ENCODE data around the gene PIGK. TPM values are rescaled to one million over a fixed set of nuclear protein-coding genes. Genes with fewer than 3 reads are reported as not detected.

PIGK gene
- total and polyA plus RNA-seq, 10 of the 15 experiments (the other 5 are each of a cell fraction or from before 2014, with no cell fraction given), result 9.1 to 27.4 (median 16.9) TPM

DNA sequence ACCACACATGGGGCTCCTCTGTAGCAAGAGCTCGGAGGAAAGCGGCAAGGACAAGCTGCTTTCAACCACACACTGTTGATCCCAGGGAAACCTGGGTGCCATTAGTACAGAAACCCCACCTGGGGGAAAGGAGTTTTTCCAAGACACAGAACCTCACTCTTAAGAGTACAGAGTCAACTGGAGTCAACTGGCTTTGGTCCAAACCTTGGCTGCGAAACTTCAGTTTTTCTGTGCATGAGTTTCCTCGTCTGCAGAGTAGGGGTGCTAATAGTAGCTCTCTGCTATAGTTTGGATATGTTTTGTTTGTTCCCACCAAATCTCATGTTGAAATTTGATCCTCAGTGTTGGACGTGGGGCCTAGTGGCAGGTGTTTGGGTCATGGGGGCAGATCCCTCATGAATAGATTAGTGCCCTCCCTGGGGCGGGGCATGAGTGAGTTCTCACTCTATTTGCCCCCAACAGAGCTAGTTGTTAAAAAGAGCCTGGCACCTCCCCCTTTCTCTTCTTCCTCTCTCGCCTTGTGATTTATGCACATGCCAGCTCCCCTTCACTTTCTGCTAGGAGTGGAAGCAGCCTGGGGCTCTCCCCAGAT is 161.1 kb downstream of the PIGK start:
- ChIA-PET SMC1A (ENCODE audit: uncharacterized antibody, unreplicated experiment) (interaction anchor here (0.7 to 1.0 kb wide), 2 partner anchors 16 to 24 kb away, joined by 3 to 4 read pairs; no protein-coding TSS in a partner anchor), RAD21 (ENCODE audit: unreplicated experiment) (no interaction called here), POLR2A (no interaction called here), CTCF (interaction anchor here (1.0 kb wide), 1 partner anchor 10 kb away, joined by 3 read pairs; no protein-coding TSS in a partner anchor)
- H3K4me3 ChIP-seq, result no peak overlapping the region
- H3K9ac ChIP-seq (ENCODE audit: control insufficient read depth, insufficient read depth, low read length), result no peak overlapping the region
- no peak overlapping the region for H2AFZ ChIP-seq (ENCODE audit: control insufficient read depth, low read depth, low read length)
- no peaks in the 10 kb centered on the region for H3K9me3 ChIP-seq (replicated peaks; ENCODE audit: control insufficient read depth, insufficient read depth, low read length)
- H3K27me3 ChIP-seq (replicated peaks in 1 of 2; ENCODE audit: control insufficient read depth in 2 of 2, insufficient read depth in 2 of 2, low read length in 1 of 2), result no peaks in the 10 kb centered on the region
- 15% methylated on average over 6 of the region's 7 CpGs for WGBS (ENCODE audit: insufficient coverage, insufficient replicate concordance, low lambda C conversion rate, missing lambda C conversion rate)
- no peak for ATAC-seq
- H3K27ac ChIP-seq (ENCODE audit: control insufficient read depth, insufficient read depth), result no peak overlapping the region
- FAIRE-seq, result no peak
- H4K20me1 ChIP-seq (ENCODE audit: control insufficient read depth, insufficient read depth), result no peaks in the 10 kb centered on the region
- BruUV-seq (replicated peaks), result no TSS peak
- in situ Hi-C loops (cut with MboI) (no loop called here), intact Hi-C loops (cut with micrococcal nuclease; ENCODE audit: unreplicated experiment) (no loop called here)
- no peaks in the 10 kb centered on the region for H3K4me1 ChIP-seq (ENCODE audit: control insufficient read depth, insufficient read depth, low read length)
- no peaks in the 10 kb centered on the region for H3K36me3 ChIP-seq (ENCODE audit: control insufficient read depth in 2 of 2, insufficient read depth in 2 of 2, low read length in 1 of 2)
- TF ChIP-seq, protein P1, sequence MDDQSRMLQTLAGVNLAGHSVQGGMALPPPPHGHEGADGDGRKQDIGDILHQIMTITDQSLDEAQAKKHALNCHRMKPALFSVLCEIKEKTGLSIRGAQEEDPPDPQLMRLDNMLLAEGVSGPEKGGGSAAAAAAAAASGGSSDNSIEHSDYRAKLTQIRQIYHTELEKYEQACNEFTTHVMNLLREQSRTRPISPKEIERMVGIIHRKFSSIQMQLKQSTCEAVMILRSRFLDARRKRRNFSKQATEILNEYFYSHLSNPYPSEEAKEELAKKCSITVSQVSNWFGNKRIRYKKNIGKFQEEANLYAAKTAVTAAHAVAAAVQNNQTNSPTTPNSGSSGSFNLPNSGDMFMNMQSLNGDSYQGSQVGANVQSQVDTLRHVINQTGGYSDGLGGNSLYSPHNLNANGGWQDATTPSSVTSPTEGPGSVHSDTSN (IDR thresholded peaks at IDR 0.05; ENCODE audit: insufficient replicate concordance, low read depth, low read length), result no peak
- TF ChIP-seq PML (IDR thresholded peaks at IDR 0.05; ENCODE audit: low read length), result no peak
- TF ChIP-seq CHD4 (IDR thresholded peaks at IDR 0.05), result no peak
- no peaks in the 10 kb centered on the region for H3K79me2 ChIP-seq (ENCODE audit: control insufficient read depth, insufficient read depth, low read length)
- H3K4me2 ChIP-seq (ENCODE audit: control insufficient read depth, insufficient read depth), result no peak overlapping the region
- no peak for DNase-seq (ENCODE audit: low read depth, low spot score)

- in situ Hi-C loops (cut with MboI) (no loop called here), intact Hi-C loops (cut with micrococcal nuclease; ENCODE audit: unreplicated experiment) (no loop called here)
- ATAC-seq (no peak), FAIRE-seq (no peak), DNase-seq (ENCODE audit: low read depth, low spot score) (no peak)
- Histone ChIP-seq H3K4me3 (no peak overlapping the region), H3K4me2 (ENCODE audit: control insufficient read depth, insufficient read depth) (no peak overlapping the region), H3K36me3 (ENCODE audit: control insufficient read depth in 2 of 2, insufficient read depth in 2 of 2, low read length in 1 of 2) (no peaks in the 10 kb centered on the region), H2AFZ (ENCODE audit: control insufficient read depth, low read depth, low read length) (no peak overlapping the region), H3K27ac (ENCODE audit: control insufficient read depth, insufficient read depth) (no peak overlapping the region), H3K27me3 (replicated peaks in 1 of 2; ENCODE audit: control insufficient read depth in 2 of 2, insufficient read depth in 2 of 2, low read length in 1 of 2) (no peaks in the 10 kb centered on the region), H4K20me1 (ENCODE audit: control insufficient read depth, insufficient read depth) (no peaks in the 10 kb centered on the region), H3K4me1 (ENCODE audit: control insufficient read depth, insufficient read depth, low read length) (no peaks in the 10 kb centered on the region), H3K9me3 (replicated peaks; ENCODE audit: control insufficient read depth, insufficient read depth, low read length) (no peaks in the 10 kb centered on the region), H3K79me2 (ENCODE audit: control insufficient read depth, insufficient read depth, low read length) (no peaks in the 10 kb centered on the region), H3K9ac (ENCODE audit: control insufficient read depth, insufficient read depth, low read length) (no peak overlapping the region)
- 60% methylated on average over 7 of the region's 7 CpGs for WGBS (ENCODE audit: insufficient coverage, insufficient replicate concordance, low lambda C conversion rate, missing lambda C conversion rate)
- RAD21 ChIA-PET (ENCODE audit: unreplicated experiment), result no interaction called here
- SMC1A ChIA-PET (ENCODE audit: uncharacterized antibody, unreplicated experiment), result no interaction called here
- BruUV-seq (replicated peaks), result no TSS peak
- CTCF ChIA-PET, result no interaction called here
- POLR2A ChIA-PET, result no interaction called here
- no peak for TF ChIP-seq GATAD2B (conservative IDR thresholded peaks at IDR 0.05; ENCODE audit: low read depth)
- no peak for TF ChIP-seq NR2C1 (IDR thresholded peaks at IDR 0.05)
- TF ChIP-seq, protein P2, sequence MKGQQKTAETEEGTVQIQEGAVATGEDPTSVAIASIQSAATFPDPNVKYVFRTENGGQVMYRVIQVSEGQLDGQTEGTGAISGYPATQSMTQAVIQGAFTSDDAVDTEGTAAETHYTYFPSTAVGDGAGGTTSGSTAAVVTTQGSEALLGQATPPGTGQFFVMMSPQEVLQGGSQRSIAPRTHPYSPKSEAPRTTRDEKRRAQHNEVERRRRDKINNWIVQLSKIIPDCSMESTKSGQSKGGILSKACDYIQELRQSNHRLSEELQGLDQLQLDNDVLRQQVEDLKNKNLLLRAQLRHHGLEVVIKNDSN (IDR thresholded peaks at IDR 0.05; ENCODE audit: borderline replicate concordance, extremely low read length, insufficient read depth, low read depth, low read length), result no peak
- TF ChIP-seq JUND (IDR thresholded peaks at IDR 0.05; ENCODE audit: low read depth, low read length), result no peak
- no peak for TF ChIP-seq CHD1 (IDR thresholded peaks at IDR 0.05; ENCODE audit: low read depth, low read length)
- TF ChIP-seq BRCA1 (IDR thresholded peaks at IDR 0.05; ENCODE audit: low read depth, low read length), result no peak
- no peak for TF ChIP-seq YBX1 (IDR thresholded peaks at IDR 0.05)
- TF ChIP-seq TCF3 (IDR thresholded peaks at IDR 0.05; ENCODE audit: borderline replicate concordance, insufficient read depth, low read depth, low read length), result no peak
- TF ChIP-seq ELK1 (IDR thresholded peaks at IDR 0.05; ENCODE audit: low read depth, low read length), result no peak
- TF ChIP-seq NFIC (IDR thresholded peaks at IDR 0.05; ENCODE audit: low read depth, low read length), result no peak
- TF ChIP-seq RFX5 (IDR thresholded peaks at IDR 0.05; ENCODE audit: low read depth, low read length), result no peak
- TF ChIP-seq, protein P3, sequence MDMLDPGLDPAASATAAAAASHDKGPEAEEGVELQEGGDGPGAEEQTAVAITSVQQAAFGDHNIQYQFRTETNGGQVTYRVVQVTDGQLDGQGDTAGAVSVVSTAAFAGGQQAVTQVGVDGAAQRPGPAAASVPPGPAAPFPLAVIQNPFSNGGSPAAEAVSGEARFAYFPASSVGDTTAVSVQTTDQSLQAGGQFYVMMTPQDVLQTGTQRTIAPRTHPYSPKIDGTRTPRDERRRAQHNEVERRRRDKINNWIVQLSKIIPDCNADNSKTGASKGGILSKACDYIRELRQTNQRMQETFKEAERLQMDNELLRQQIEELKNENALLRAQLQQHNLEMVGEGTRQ (IDR thresholded peaks at IDR 0.05; ENCODE audit: borderline replicate concordance, low read depth, low read length), result no peak
These were observed 162.7 kb downstream of the PIGK start for GRCh38 chr1:77056525-77056924.

Measured in GM12878 (cell line).